ENCODE data around the gene P3H1.
A peak's percentile ranks its signal among the peaks of the same experiment; 100 is the strongest.
"Not testable (repeated sequence)": the region's sequence is repeated elsewhere in the genome, so short reads cannot be mapped to it uniquely, and the experiment has no call there.

P3H1 gene

GRCh38 chr1:42766741-42767509 is at the start of gene P3H1, which contains the start of gene C1orf50:
Gene P3H1 (minus strand): TSS chr1:42767028. CDS start chr1:42766971, 57 bp downstream.
Gene C1orf50 (plus strand): TSS chr1:42767249. CDS start chr1:42767312, 63 bp downstream.
- no peak within 1 kb of the TSS for H3K4me3 Mint-ChIP-seq
- H3K27me3 Mint-ChIP-seq = no peaks in the 10 kb centered on the region
- peak within 1 kb of the TSS; percentile 94 for H3K27ac Mint-ChIP-seq
- DNase-seq = peak; percentile 100
- H3K9me3 Mint-ChIP-seq = no peaks in the 10 kb centered on the region
- H3K36me3 Mint-ChIP-seq (ENCODE audit: low read depth) = peaks cover 43% of the 10 kb centered on the region
- peaks cover 34% of the 10 kb centered on the region for H3K4me1 Mint-ChIP-seq (ENCODE audit: low read depth)

GRCh38 chr1:42815941-42816584 is 49.2 kb upstream of the P3H1 start:
- Mint-ChIP-seq H3K36me3 (ENCODE audit: low read depth) (peaks cover 11% of the 10 kb centered on the region), H3K27me3 (no peaks in the 10 kb centered on the region), H3K9me3 (no peaks in the 10 kb centered on the region), H3K4me1 (ENCODE audit: low read depth) (peaks cover 23% of the 10 kb centered on the region), H3K27ac (peak overlapping the region; percentile 86), H3K4me3 (peak overlapping the region; percentile 87)
- peak; percentile 34 for DNase-seq

- DNase-seq, H3K9me3 Mint-ChIP-seq, H3K27ac Mint-ChIP-seq, H3K4me3 Mint-ChIP-seq, H3K27me3 Mint-ChIP-seq: not testable (repeated sequence)
- H3K36me3 Mint-ChIP-seq (ENCODE audit: low read depth) = peaks cover 11% of the 10 kb centered on the region
- H3K4me1 Mint-ChIP-seq (ENCODE audit: low read depth) = peaks cover 23% of the 10 kb centered on the region
Measured at GRCh38 chr1:42814815-42815214, 48.0 kb upstream of the P3H1 start.

GRCh38 chr1:42807056-42807668 is 40.3 kb upstream of the P3H1 start:
- Mint-ChIP-seq H3K27me3 (no peaks in the 10 kb centered on the region), H3K4me3 (no peak overlapping the region), H3K27ac (no peak overlapping the region), H3K4me1 (ENCODE audit: low read depth) (peaks cover 6% of the 10 kb centered on the region), H3K9me3 (no peaks in the 10 kb centered on the region), H3K36me3 (ENCODE audit: low read depth) (peaks cover 20% of the 10 kb centered on the region)
- no peak for DNase-seq

- Mint-ChIP-seq H3K4me3 (no peak overlapping the region), H3K4me1 (ENCODE audit: low read depth) (peaks cover 6% of the 10 kb centered on the region)
Measured at GRCh38 chr1:42806593-42806992, 39.8 kb upstream of the P3H1 start.

GRCh38 chr1:42806171-42806570 is 39.3 kb upstream of the P3H1 start:
- no peak overlapping the region for H3K27ac Mint-ChIP-seq
- DNase-seq = no peak
- H3K36me3 Mint-ChIP-seq (ENCODE audit: low read depth) = peaks cover 20% of the 10 kb centered on the region
- peaks cover 6% of the 10 kb centered on the region for H3K4me1 Mint-ChIP-seq (ENCODE audit: low read depth)
- no peak overlapping the region for H3K4me3 Mint-ChIP-seq
- H3K27me3 Mint-ChIP-seq = no peaks in the 10 kb centered on the region
- no peaks in the 10 kb centered on the region for H3K9me3 Mint-ChIP-seq

More at GRCh38 chr1:42806593-42806992, 39.8 kb upstream of the P3H1 start:
- no peaks in the 10 kb centered on the region for H3K9me3 Mint-ChIP-seq
- peaks cover 20% of the 10 kb centered on the region for H3K36me3 Mint-ChIP-seq (ENCODE audit: low read depth)
- no peak for DNase-seq
- no peaks in the 10 kb centered on the region for H3K27me3 Mint-ChIP-seq
- H3K27ac Mint-ChIP-seq = no peak overlapping the region

- Mint-ChIP-seq H3K9me3 (no peaks in the 10 kb centered on the region), H3K4me1 (ENCODE audit: low read depth) (no peaks in the 10 kb centered on the region), H3K4me3 (no peak overlapping the region), H3K27me3 (no peaks in the 10 kb centered on the region), H3K36me3 (ENCODE audit: low read depth) (peaks cover 17% of the 10 kb centered on the region), H3K27ac (no peak overlapping the region)
- no peak for DNase-seq
Measured at GRCh38 chr1:42801832-42802473, 35.1 kb upstream of the P3H1 start.

GRCh38 chr1:42797979-42798378 is 31.2 kb upstream of the P3H1 start:
- DNase-seq = no peak
- Mint-ChIP-seq H3K4me1 (ENCODE audit: low read depth) (no peaks in the 10 kb centered on the region), H3K9me3 (no peaks in the 10 kb centered on the region), H3K27me3 (no peaks in the 10 kb centered on the region), H3K36me3 (ENCODE audit: low read depth) (no peaks in the 10 kb centered on the region), H3K27ac (no peak overlapping the region), H3K4me3 (no peak overlapping the region)

GRCh38 chr1:42797414-42797813 is 30.6 kb upstream of the P3H1 start:
- no peaks in the 10 kb centered on the region for H3K36me3 Mint-ChIP-seq (ENCODE audit: low read depth)
- H3K27me3 Mint-ChIP-seq = no peaks in the 10 kb centered on the region
- no peaks in the 10 kb centered on the region for H3K4me1 Mint-ChIP-seq (ENCODE audit: low read depth)
- H3K9me3 Mint-ChIP-seq = no peaks in the 10 kb centered on the region
- no peak for DNase-seq
- H3K4me3 Mint-ChIP-seq = no peak overlapping the region
- no peak overlapping the region for H3K27ac Mint-ChIP-seq

GRCh38 chr1:42793824-42794223 is 27.0 kb upstream of the P3H1 start:
- no peaks in the 10 kb centered on the region for H3K27me3 Mint-ChIP-seq
- H3K27ac Mint-ChIP-seq = no peak overlapping the region
- no peaks in the 10 kb centered on the region for H3K9me3 Mint-ChIP-seq
- DNase-seq = no peak
- H3K4me1 Mint-ChIP-seq (ENCODE audit: low read depth) = no peaks in the 10 kb centered on the region
- no peaks in the 10 kb centered on the region for H3K36me3 Mint-ChIP-seq (ENCODE audit: low read depth)
- no peak overlapping the region for H3K4me3 Mint-ChIP-seq

GRCh38 chr1:42788021-42788420 is 21.2 kb upstream of the P3H1 start:
- Mint-ChIP-seq H3K27me3 (no peaks in the 10 kb centered on the region), H3K36me3 (ENCODE audit: low read depth) (peaks cover 12% of the 10 kb centered on the region), H3K4me1 (ENCODE audit: low read depth) (peaks cover 18% of the 10 kb centered on the region), H3K9me3 (no peaks in the 10 kb centered on the region), H3K27ac (no peak overlapping the region), H3K4me3 (no peak overlapping the region)
- DNase-seq = no peak

- Mint-ChIP-seq H3K4me1 (ENCODE audit: low read depth) (peaks cover 18% of the 10 kb centered on the region), H3K27ac (no peak overlapping the region), H3K9me3 (no peaks in the 10 kb centered on the region), H3K4me3 (no peak overlapping the region), H3K27me3 (no peaks in the 10 kb centered on the region), H3K36me3 (ENCODE audit: low read depth) (peaks cover 25% of the 10 kb centered on the region)
- DNase-seq = no peak
Measured at GRCh38 chr1:42786097-42786496, 19.3 kb upstream of the P3H1 start.

GRCh38 chr1:42784946-42785693 is 18.3 kb upstream of the P3H1 start, which contains the start of gene TMEM269:
Gene TMEM269 (plus strand): TSS chr1:42784991. CDS start chr1:42789894, 4,903 bp downstream.
- Mint-ChIP-seq H3K27me3 (no peaks in the 10 kb centered on the region), H3K9me3 (no peaks in the 10 kb centered on the region), H3K27ac (peak within 1 kb of the TSS; percentile 46), H3K4me3 (peak within 1 kb of the TSS; percentile 52), H3K36me3 (ENCODE audit: low read depth) (peaks cover 35% of the 10 kb centered on the region), H3K4me1 (ENCODE audit: low read depth) (peaks cover 18% of the 10 kb centered on the region)
- peak; percentile 65 for DNase-seq

GRCh38 chr1:42784547-42784945 is 17.7 kb upstream of the P3H1 start:
- DNase-seq = no peak
- Mint-ChIP-seq H3K4me3 (no peak overlapping the region), H3K36me3 (ENCODE audit: low read depth) (peaks cover 41% of the 10 kb centered on the region), H3K9me3 (no peaks in the 10 kb centered on the region), H3K4me1 (ENCODE audit: low read depth) (peaks cover 22% of the 10 kb centered on the region), H3K27me3 (no peaks in the 10 kb centered on the region), H3K27ac (no peak overlapping the region)
